ENCODE measurements around the gene TMEM208.

DNA sequence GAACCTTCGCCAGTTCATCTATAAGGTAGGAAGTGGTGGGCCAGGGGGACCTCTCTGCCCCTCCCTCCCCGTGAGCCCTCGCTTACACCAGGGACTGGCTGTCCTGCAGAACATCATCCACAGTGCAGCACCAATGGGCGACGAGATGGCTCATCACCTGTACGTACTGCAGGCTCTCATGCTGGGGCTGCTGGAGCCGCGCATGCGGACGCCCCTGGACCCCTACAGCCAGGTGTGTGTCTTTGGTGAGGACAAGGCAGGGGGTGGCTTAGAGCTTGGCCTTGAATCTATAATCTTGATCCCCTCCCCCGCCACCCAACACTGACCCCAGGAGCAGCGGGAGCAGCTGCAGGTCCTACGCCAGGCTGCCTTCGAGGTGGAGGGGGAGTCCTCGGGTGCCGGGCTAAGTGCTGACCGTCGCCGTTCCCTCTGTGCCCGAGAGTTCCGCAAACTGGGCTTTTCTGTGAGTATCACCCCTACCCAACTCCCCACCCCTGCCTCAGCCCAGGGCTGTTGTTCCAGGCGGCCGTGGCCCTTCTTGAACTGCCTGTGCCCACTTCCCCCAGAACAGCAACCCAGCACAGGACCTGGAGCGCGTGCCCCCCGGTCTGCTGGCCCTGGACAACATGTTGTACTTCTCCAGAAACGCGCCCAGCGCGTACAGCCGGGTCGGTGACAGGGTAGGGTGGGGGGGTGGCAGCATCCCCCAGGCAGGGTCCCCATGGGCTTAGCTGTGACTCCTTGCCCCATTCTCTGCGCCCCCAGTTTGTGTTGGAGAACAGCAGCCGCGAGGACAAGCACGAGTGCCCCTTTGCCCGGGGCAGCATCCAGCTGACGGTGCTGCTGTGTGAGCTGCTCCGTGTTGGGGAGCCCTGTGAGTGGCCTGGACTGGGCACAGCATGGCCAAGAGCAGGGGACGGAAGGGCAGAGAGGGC lies 25.3 kb upstream of the TMEM208 start:
- TF ChIP-seq, protein P1, sequence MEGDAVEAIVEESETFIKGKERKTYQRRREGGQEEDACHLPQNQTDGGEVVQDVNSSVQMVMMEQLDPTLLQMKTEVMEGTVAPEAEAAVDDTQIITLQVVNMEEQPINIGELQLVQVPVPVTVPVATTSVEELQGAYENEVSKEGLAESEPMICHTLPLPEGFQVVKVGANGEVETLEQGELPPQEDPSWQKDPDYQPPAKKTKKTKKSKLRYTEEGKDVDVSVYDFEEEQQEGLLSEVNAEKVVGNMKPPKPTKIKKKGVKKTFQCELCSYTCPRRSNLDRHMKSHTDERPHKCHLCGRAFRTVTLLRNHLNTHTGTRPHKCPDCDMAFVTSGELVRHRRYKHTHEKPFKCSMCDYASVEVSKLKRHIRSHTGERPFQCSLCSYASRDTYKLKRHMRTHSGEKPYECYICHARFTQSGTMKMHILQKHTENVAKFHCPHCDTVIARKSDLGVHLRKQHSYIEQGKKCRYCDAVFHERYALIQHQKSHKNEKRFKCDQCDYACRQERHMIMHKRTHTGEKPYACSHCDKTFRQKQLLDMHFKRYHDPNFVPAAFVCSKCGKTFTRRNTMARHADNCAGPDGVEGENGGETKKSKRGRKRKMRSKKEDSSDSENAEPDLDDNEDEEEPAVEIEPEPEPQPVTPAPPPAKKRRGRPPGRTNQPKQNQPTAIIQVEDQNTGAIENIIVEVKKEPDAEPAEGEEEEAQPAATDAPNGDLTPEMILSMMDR (IDR thresholded peaks at IDR 0.05; ENCODE audit: low read depth, low read length, missing input control), result no peak
- TF ChIP-seq RXRA (IDR thresholded peaks at IDR 0.05) (no peak), JUND (IDR thresholded peaks at IDR 0.05) (no peak), TAF1 (conservative IDR thresholded peaks at IDR 0.05) (no peak), RAD21 (IDR thresholded peaks at IDR 0.05) (no peak), YY1 (IDR thresholded peaks at IDR 0.05) (no peak), EGR1 (IDR thresholded peaks at IDR 0.05; ENCODE audit: low read depth in 2 of 2) (no peak), GABPA (IDR thresholded peaks at IDR 0.05 in 1 of 2, conservative IDR thresholded peaks at IDR 0.05 in 1 of 2) (no peak), SP1 (IDR thresholded peaks at IDR 0.05) (no peak)
- TF ChIP-seq, protein P2, sequence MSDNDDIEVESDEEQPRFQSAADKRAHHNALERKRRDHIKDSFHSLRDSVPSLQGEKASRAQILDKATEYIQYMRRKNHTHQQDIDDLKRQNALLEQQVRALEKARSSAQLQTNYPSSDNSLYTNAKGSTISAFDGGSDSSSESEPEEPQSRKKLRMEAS (IDR thresholded peaks at IDR 0.05), result no peak
- TF ChIP-seq, protein P3, sequence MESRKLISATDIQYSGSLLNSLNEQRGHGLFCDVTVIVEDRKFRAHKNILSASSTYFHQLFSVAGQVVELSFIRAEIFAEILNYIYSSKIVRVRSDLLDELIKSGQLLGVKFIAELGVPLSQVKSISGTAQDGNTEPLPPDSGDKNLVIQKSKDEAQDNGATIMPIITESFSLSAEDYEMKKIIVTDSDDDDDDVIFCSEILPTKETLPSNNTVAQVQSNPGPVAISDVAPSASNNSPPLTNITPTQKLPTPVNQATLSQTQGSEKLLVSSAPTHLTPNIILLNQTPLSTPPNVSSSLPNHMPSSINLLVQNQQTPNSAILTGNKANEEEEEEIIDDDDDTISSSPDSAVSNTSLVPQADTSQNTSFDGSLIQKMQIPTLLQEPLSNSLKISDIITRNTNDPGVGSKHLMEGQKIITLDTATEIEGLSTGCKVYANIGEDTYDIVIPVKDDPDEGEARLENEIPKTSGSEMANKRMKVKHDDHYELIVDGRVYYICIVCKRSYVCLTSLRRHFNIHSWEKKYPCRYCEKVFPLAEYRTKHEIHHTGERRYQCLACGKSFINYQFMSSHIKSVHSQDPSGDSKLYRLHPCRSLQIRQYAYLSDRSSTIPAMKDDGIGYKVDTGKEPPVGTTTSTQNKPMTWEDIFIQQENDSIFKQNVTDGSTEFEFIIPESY (IDR thresholded peaks at IDR 0.05), result no peak
- TF ChIP-seq, protein P4, sequence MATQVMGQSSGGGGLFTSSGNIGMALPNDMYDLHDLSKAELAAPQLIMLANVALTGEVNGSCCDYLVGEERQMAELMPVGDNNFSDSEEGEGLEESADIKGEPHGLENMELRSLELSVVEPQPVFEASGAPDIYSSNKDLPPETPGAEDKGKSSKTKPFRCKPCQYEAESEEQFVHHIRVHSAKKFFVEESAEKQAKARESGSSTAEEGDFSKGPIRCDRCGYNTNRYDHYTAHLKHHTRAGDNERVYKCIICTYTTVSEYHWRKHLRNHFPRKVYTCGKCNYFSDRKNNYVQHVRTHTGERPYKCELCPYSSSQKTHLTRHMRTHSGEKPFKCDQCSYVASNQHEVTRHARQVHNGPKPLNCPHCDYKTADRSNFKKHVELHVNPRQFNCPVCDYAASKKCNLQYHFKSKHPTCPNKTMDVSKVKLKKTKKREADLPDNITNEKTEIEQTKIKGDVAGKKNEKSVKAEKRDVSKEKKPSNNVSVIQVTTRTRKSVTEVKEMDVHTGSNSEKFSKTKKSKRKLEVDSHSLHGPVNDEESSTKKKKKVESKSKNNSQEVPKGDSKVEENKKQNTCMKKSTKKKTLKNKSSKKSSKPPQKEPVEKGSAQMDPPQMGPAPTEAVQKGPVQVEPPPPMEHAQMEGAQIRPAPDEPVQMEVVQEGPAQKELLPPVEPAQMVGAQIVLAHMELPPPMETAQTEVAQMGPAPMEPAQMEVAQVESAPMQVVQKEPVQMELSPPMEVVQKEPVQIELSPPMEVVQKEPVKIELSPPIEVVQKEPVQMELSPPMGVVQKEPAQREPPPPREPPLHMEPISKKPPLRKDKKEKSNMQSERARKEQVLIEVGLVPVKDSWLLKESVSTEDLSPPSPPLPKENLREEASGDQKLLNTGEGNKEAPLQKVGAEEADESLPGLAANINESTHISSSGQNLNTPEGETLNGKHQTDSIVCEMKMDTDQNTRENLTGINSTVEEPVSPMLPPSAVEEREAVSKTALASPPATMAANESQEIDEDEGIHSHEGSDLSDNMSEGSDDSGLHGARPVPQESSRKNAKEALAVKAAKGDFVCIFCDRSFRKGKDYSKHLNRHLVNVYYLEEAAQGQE (IDR thresholded peaks at IDR 0.05), result no peak
